GM23338 (cell line): ENCODE measurements around the gene CRNKL1. TPM values are rescaled to one million over a fixed set of nuclear protein-coding genes. Genes with fewer than 3 reads are reported as not detected.

ENCODE experiments used
- ATAC-seq: fragments of 200-7000 bp; cut with Tn5 transposase; 3 replicates; pipeline ENCODE4 v1.9.1; 2020
- DNase-seq: peaks from one replicate; pipeline ENCODE4 v3.0.0-alpha.2; 2015; ENCODE audit warnings: low spot score
- H2AFZ ChIP-seq: fragments of 200-600 bp; sonication (generic); 2 replicates; pipeline ENCODE4 v1.8.0; 2016; ENCODE audit warnings: antibody characterized with exemption, mild to moderate bottlenecking, moderate library complexity
- H3F3A ChIP-seq: fragments of 200-600 bp; sonication (generic); replicated peaks from 2 replicates; pipeline ENCODE4 v1.8.0; 2017; ENCODE audit warnings: antibody characterized with exemption, mixed run types, low read depth
- H3K27ac ChIP-seq: fragments of 200-600 bp; sonication (generic); 2 replicates; pipeline ENCODE4 v1.6.1; 2016; ENCODE audit warnings: low read depth
- H3K27me3 ChIP-seq: fragments of 200-600 bp; sonication (generic); 2 replicates; pipeline ENCODE4 v1.8.0; 2016; ENCODE audit warnings: mild to moderate bottlenecking, mixed run types, moderate library complexity; ENCODE audit not compliant: insufficient read depth
- H3K36me3 ChIP-seq: fragments of 200-600 bp; sonication (generic); 2 replicates; pipeline ENCODE4 v1.8.0; 2016; ENCODE audit warnings: mild to moderate bottlenecking; ENCODE audit not compliant: insufficient read depth
- H3K4me1 ChIP-seq: fragments of 200-600 bp; sonication (generic); 2 replicates; pipeline ENCODE4 v1.8.0; 2016; ENCODE audit warnings: mild to moderate bottlenecking, moderate library complexity; ENCODE audit not compliant: insufficient read depth
- H3K4me2 ChIP-seq: fragments of 200-600 bp; sonication (generic); 2 replicates; pipeline ENCODE4 v1.7.1; 2017; ENCODE audit warnings: mixed run types
- H3K4me3 ChIP-seq: fragments of 200-600 bp; sonication (generic); 2 replicates; pipeline ENCODE4 v1.6.1; 2016; ENCODE audit warnings: mixed run types
- H3K79me2 ChIP-seq: fragments of 200-600 bp; sonication (generic); replicated peaks from 2 replicates; pipeline ENCODE4 v1.8.0; 2017; ENCODE audit warnings: mild to moderate bottlenecking; ENCODE audit not compliant: insufficient read depth
- H3K9me2 ChIP-seq: fragments of 200-600 bp; sonication (generic); 2 replicates; pipeline ENCODE4 v1.8.0; 2017; ENCODE audit not compliant: insufficient read depth
- H4K20me1 ChIP-seq: fragments of 200-600 bp; sonication (generic); replicated peaks from 2 replicates; pipeline ENCODE4 v1.8.0; 2017; ENCODE audit warnings: mild to moderate bottlenecking; ENCODE audit not compliant: insufficient read depth
- H3K27ac Mint-ChIP-seq: 2 replicates; pipeline ENCODE4 v1.8.0; 2020; ENCODE audit warnings: inconsistent platforms, mild to moderate bottlenecking, moderate library complexity, mixed read lengths
- H3K27me3 Mint-ChIP-seq: 3 replicates; pipeline ENCODE4 v1.8.0; 2022; ENCODE audit warnings: low read depth, mild to moderate bottlenecking, moderate library complexity, mixed read lengths, inconsistent platforms; ENCODE audit not compliant: insufficient read depth, poor library complexity
- H3K36me3 Mint-ChIP-seq: 3 replicates; pipeline ENCODE4 v1.8.0; 2021; ENCODE audit warnings: low read depth, mild to moderate bottlenecking, inconsistent platforms, moderate library complexity, mixed read lengths
- H3K4me1 Mint-ChIP-seq: 3 replicates; pipeline ENCODE4 v1.8.0; 2020; ENCODE audit warnings: mild to moderate bottlenecking, inconsistent platforms, mixed read lengths
- H3K4me3 Mint-ChIP-seq: 3 replicates; pipeline ENCODE4 v1.8.0; 2021; ENCODE audit warnings: moderate library complexity, mild to moderate bottlenecking, inconsistent platforms, mixed read lengths
- H3K9me3 Mint-ChIP-seq: 3 replicates; pipeline ENCODE4 v1.8.0; 2020; ENCODE audit warnings: moderate library complexity, mild to moderate bottlenecking, inconsistent platforms, mixed read lengths
- CREB1 ChIP-seq: fragments of 250-450 bp; sonication (Bioruptor Pico); IDR thresholded peaks from 2 replicates; pipeline ENCODE4 v1.5.0; 2020; ENCODE audit warnings: low read depth, mild to moderate bottlenecking, moderate library complexity
- CTCF ChIP-seq, 2 experiments: fragments of 200-600 bp in 1 of 2; sonication (generic) in 1 of 2; conservative IDR thresholded peaks; 2 replicates each; pipeline versions ENCODE4 v1.5.1 to v1.6.1; 2016 to 2017; ENCODE audit warnings: antibody characterized with exemption in 2 of 2, low read depth in 2 of 2, mild to moderate bottlenecking in 2 of 2, moderate library complexity in 1 of 2
- ETS1 ChIP-seq: IDR thresholded peaks from 2 replicates; pipeline ENCODE4 v1.6.1; 2016; ENCODE audit warnings: antibody characterized with exemption
- EZH2 ChIP-seq: fragments of 200-600 bp; sonication (generic); IDR thresholded peaks from one replicate; pipeline ENCODE4 v1.8.0; 2017; ENCODE audit warnings: antibody characterized with exemption, mild to moderate bottlenecking, low read depth; ENCODE audit not compliant: unreplicated experiment
- EZH2phosphoT487 ChIP-seq: fragments of 200-600 bp; sonication (generic); IDR thresholded peaks from one replicate; pipeline ENCODE4 v1.8.1; 2018; ENCODE audit warnings: antibody characterized with exemption; ENCODE audit not compliant: unreplicated experiment
- JUNB ChIP-seq: IDR thresholded peaks from one replicate; pipeline ENCODE4 v1.6.1; 2016; ENCODE audit warnings: antibody characterized with exemption; ENCODE audit not compliant: unreplicated experiment
- NANOG ChIP-seq: IDR thresholded peaks from 2 replicates; pipeline ENCODE4 v1.6.1; 2016; ENCODE audit warnings: antibody characterized with exemption, borderline replicate concordance
- POLR2AphosphoS5 ChIP-seq: IDR thresholded peaks from 2 replicates; pipeline ENCODE4 v1.6.1; 2016; ENCODE audit warnings: antibody characterized with exemption, low read depth
- REST ChIP-seq: IDR thresholded peaks from one replicate; pipeline ENCODE4 v1.6.1; 2018; ENCODE audit warnings: antibody characterized with exemption; ENCODE audit not compliant: unreplicated experiment
- STAT1 ChIP-seq: IDR thresholded peaks from one replicate; pipeline ENCODE4 v1.6.1; 2016; ENCODE audit warnings: antibody characterized with exemption; ENCODE audit not compliant: unreplicated experiment
- ZNF114 ChIP-seq: fragments of 250-450 bp; sonication (Bioruptor Pico); IDR thresholded peaks from 2 replicates; pipeline ENCODE4 v1.5.0; 2020; ENCODE audit warnings: mild to moderate bottlenecking, moderate library complexity
- ZNF331 ChIP-seq: fragments of 250-450 bp; sonication (Bioruptor Pico); IDR thresholded peaks from 2 replicates; pipeline ENCODE4 v1.5.0; 2020; ENCODE audit warnings: low read depth, mild to moderate bottlenecking, moderate library complexity
- ZNF462 ChIP-seq: fragments of 250-450 bp; sonication (Bioruptor Pico); IDR thresholded peaks from 2 replicates; pipeline ENCODE4 v1.5.0; 2020; ENCODE audit warnings: mild to moderate bottlenecking, moderate library complexity
- polyA plus RNA-seq: library from polyadenylated mRNA; unstranded; fragments of >200 nt; fragmentation: Nextera tagmentation; extraction: Ambion mirVana; gene quantifications from 2 replicates; pipeline ENCODE4 v1.2.1, GENCODE V29; 2016
- total RNA-seq: library from RNA; depleted of rRNA; stranded (reverse); fragments of >200 nt; shearing (Covaris generic); gene quantifications from 2 replicates; pipeline ENCODE4 v1.2.3, GENCODE V29; 2014

CRNKL1 gene
- total and polyA plus RNA-seq, 2 experiments from 2014 or later = 24.2 to 27.2 TPM

- Mint-ChIP-seq H3K4me3 (no peak overlapping the region), H3K9me3 (no peaks in the 10 kb centered on the region), H3K27ac (no peak overlapping the region; the same call in 1 of the 2 replicates), H3K36me3 (peaks cover 83% of the 10 kb centered on the region), H3K4me1 (peaks cover 9% of the 10 kb centered on the region; the same call in 2 of the 3 replicates), H3K27me3 (no peaks in the 10 kb centered on the region)
- Histone ChIP-seq H3K9me2 (no peaks in the 10 kb centered on the region), H3K4me1 (peaks cover 6% of the 10 kb centered on the region; the same call in 1 of the 2 replicates), H2AFZ (no peak overlapping the region), H3K4me3 (no peak overlapping the region), H3K79me2 (no peaks in the 10 kb centered on the region), H3K27me3 (no peaks in the 10 kb centered on the region), H3K36me3 (peaks cover 47% of the 10 kb centered on the region), H4K20me1 (no peaks in the 10 kb centered on the region; the same call in 1 of the 2 replicates), H3K27ac (peak overlapping the region; percentile 56; the same call in 1 of the 2 replicates), H3K4me2 (no peak overlapping the region), H3F3A (no peaks in the 10 kb centered on the region)
- no peak for DNase-seq
- no peak for ATAC-seq
- TF ChIP-seq STAT1 = no peak
- TF ChIP-seq JUNB = no peak
- TF ChIP-seq ETS1 = no peak
- no peak for TF ChIP-seq EZH2phosphoT487
- no peak for TF ChIP-seq POLR2AphosphoS5
- no peak for TF ChIP-seq EZH2
- TF ChIP-seq CREB1 (CRISPR knock-in tag) = no peak
- no peak for TF ChIP-seq ZNF331 (CRISPR knock-in tag)
- no peak for TF ChIP-seq REST
- TF ChIP-seq NANOG = no peak
- TF ChIP-seq ZNF114 (CRISPR knock-in tag) = no peak
- no peak for TF ChIP-seq ZNF462 (CRISPR knock-in tag)
- no peak for TF ChIP-seq CTCF (conservative IDR thresholded peaks at IDR 0.05; ENCODE audit: low read depth in 2 of 2)
Observed at GRCh38 chr20:20038586-20038985, 13.7 kb downstream of the CRNKL1 start.
